Measurements from ENCODE around the gene THG1L.

The THG1L gene

DNA sequence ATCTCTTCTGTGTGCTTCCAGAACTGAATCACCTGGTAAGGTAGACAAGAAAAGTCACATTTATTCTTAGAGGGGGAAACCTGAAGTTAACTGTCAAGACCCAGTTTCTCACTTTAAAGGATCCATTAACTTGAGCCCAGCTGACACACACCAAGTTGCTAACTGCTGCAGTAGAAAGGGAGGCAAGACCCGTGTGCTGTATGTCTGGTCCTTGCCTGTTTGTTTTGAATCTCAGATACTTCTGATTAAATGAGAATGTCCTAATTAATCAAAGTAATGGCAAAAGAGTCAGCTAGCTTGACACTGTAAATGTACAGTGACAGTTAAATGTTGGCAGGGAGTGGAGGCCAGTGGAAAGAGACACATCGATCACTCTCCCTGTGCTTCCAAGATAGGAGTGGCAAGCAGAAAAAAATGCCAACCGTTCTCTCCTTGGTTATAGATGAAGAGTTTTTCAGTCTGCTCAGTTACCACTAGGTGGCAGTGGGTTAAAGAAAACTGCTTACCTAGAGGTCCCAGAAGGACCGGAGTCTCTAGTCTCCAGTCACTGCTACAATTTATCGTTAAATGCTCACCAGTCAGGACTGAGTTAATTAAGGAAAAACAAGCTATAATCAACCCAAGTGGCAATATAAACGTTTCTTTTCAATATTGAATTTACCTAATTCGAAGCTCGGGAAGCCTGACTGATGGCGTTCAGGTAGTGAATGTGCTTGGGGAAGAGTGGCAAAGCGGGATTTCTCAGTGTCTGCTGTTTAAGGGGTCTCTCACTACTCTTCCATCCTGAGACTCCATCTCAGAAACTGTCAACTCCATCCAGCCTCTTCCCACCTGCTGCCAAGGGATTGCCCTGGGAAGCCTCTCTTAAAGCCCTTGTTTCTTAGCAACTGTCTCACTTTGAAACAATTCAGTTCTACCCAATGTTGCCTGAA is 30.7 kb downstream of the THG1L start:
- DNase-seq, result no peak

DNA sequence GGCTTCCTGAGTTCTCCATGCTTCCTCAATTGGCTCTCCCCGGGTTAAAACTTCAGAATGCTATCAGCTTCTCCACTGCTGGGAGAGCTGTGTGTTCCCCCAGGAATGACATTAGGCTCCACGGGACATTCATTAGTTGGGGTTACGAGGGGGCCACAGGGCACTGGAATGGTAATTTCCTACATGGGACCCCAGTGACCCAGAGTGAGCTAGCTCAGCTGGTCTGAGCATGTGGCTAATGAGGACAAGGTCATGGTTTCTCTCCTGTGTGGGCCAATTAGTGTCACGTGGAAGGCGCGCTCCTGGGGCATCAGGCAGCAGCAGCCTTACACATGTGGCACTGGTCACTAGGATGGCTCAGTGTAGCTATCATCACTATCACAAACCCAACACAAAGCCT is 33.3 kb downstream of the THG1L start:
- no peak for DNase-seq

DNA sequence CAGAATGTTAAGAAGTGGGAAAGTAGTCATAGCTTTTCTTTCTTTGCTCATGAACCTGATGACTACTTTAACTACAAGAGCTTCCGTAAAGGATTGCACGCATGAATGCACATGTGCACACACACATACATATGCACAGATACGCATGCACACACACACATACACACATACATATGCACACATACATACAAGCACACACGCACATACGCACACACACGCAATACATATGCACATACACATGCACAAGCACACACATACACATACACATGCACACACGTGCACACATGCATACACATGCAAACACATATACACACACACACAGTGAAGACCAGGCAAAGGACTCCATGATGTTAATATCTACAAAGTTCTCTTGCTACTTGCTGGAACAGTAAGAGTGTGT is 35.2 kb downstream of the THG1L start:
- no peak for DNase-seq

- no peak for DNase-seq
These were observed 35.7 kb downstream of the THG1L start for GRCh38 chr5:157766902-157767301.

DNA sequence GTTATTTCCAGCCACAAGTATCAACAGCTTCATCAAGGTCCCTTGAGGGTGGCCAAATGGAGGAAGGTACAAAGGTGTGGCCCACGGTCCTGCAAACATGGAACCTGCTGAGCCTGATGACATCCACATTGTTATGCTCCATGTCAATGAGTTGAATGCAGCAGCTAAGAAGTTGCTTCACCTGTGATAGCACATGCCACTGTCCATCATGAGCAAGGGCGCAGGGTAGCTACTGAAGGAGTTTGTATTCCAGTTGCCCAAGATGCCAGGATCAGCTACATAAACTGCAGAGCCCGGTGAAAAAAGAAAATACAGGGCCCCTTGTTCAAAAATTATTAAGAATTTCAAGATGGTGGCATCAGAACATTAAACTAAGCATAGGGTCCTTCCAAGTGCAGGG is 36.5 kb downstream of the THG1L start:
- DNase-seq, result no peak

DNA sequence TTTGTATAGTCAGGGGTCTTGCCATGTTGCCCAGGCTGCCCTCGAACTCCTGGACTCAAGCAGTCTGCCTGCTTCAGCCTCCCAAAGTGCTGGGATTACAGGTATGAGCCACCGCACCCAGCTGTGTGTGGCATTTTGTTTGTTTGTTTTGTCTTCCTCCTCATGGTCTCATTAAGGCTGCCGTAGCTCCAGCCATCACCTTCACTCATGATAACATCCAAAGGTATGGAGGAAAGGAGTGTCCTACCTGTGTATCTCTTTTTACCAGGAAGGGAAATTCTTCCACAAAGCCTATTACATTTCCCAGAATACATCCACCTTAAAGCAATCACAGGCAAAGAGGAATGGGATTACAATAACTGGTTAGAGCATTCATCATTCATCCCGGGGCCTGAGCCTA is 39.4 kb downstream of the THG1L start:
- DNase-seq, result no peak

DNA sequence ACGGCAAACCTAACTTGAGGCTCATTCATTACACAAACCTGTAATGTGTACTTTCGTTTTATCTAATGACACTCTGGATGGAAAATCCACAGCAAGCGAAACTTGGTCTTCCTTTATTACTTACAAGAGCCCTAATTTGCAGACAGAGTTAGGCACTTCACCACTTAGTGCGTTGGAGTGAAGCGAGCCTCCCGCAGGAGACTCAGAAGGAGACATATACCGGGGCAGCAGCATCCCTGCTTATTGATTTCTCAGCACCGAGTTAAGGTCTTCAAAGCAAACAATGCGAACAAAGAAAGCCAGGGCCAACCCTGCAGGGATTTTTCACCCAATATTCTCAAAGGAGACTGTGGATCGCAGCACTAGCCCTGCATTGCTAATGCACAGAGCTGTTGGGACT is 40.9 kb downstream of the THG1L start:
- no peak for DNase-seq

- DNase-seq, result no peak
These were observed 47.0 kb downstream of the THG1L start for GRCh38 chr5:157778121-157778805.

GRCh38 chr5:157779221-157779620 is 48.0 kb downstream of the THG1L start:
- DNase-seq, result no peak

GRCh38 chr5:157785801-157786200 is 54.6 kb downstream of the THG1L start:
- no peak for DNase-seq

All from effector CD8-positive, alpha-beta T cell (primary cell).